Stimulated activated CD4-positive, alpha-beta T cell treated with anti-CD3 and anti-CD28 coated beads, Interleukin-1b, Interleukin-23, amount 100 ng/mL, for 48 hours (primary cell): ENCODE measurements around the gene PTPRU.

Source experiments
- DNase-seq: peaks from one replicate; pipeline ENCODE4 v3.0.0-alpha.2; 2020

Gene PTPRU

GRCh38 chr1:29270929-29271521 is 34.7 kb downstream of the PTPRU start:
- no peak for DNase-seq

- DNase-seq = no peak
Observed at GRCh38 chr1:29271724-29272123, 35.4 kb downstream of the PTPRU start.

GRCh38 chr1:29272147-29272907 is 36.0 kb downstream of the PTPRU start:
- no peak for DNase-seq

- no peak for DNase-seq
Observed at GRCh38 chr1:29275435-29275834, 39.1 kb downstream of the PTPRU start.

GRCh38 chr1:29278124-29278523 is 41.8 kb downstream of the PTPRU start:
- no peak for DNase-seq

- no peak for DNase-seq
Observed at GRCh38 chr1:29279406-29279805, 43.1 kb downstream of the PTPRU start.

GRCh38 chr1:29279951-29280391 is 43.6 kb downstream of the PTPRU start:
- DNase-seq = no peak

GRCh38 chr1:29280409-29281131 is 44.2 kb downstream of the PTPRU start:
- DNase-seq = no peak

GRCh38 chr1:29281571-29281970 is 45.2 kb downstream of the PTPRU start:
- no peak for DNase-seq

GRCh38 chr1:29282135-29282923 is 46.0 kb downstream of the PTPRU start:
- DNase-seq = no peak

GRCh38 chr1:29282924-29283803 is 46.8 kb downstream of the PTPRU start:
- peak; percentile 33 for DNase-seq

GRCh38 chr1:29283804-29284195 is 47.5 kb downstream of the PTPRU start:
- DNase-seq = no peak

GRCh38 chr1:29284286-29284960 is 48.1 kb downstream of the PTPRU start:
- no peak for DNase-seq

GRCh38 chr1:29284961-29285560 is 48.7 kb downstream of the PTPRU start:
- no peak for DNase-seq

GRCh38 chr1:29285771-29286170 is 49.4 kb downstream of the PTPRU start:
- DNase-seq = no peak

- DNase-seq = no peak
Observed at GRCh38 chr1:29286194-29286767, 50.0 kb downstream of the PTPRU start.

- no peak for DNase-seq
Observed at GRCh38 chr1:29289493-29289892, 53.2 kb downstream of the PTPRU start.

- no peak for DNase-seq
Observed at GRCh38 chr1:29290414-29290985, 54.2 kb downstream of the PTPRU start.

GRCh38 chr1:29291756-29292155 is 55.4 kb downstream of the PTPRU start:
- no peak for DNase-seq

- no peak for DNase-seq
Observed at GRCh38 chr1:29292344-29292743, 56.0 kb downstream of the PTPRU start.
